BJ (cell line): ENCODE measurements around the gene OPCML. TPM values are rescaled to one million over a fixed set of nuclear protein-coding genes. Genes with fewer than 3 reads are reported as not detected.

Experiments used
- CTCF ChIA-PET: fragments of 350-600 bp; formaldehyde crosslinking; extraction: SDS; loops from one replicate; lab custom pipeline; 2021; ENCODE audit warnings: antibody characterized with exemption, inconsistent platforms; lab: Yijun Ruan, JAX
- POLR2A ChIA-PET: fragments of 300-600 bp; sonication (Branson Sonifier 250); formaldehyde crosslinking; extraction: SDS; loops from one replicate; lab custom pipeline; 2021; ENCODE audit warnings: antibody characterized with exemption; lab: Charles Lee
- DNase-seq: peaks from one replicate; pipeline ENCODE4 v3.0.0-alpha.2; 2011; ENCODE audit warnings: low read depth
- H3K27me3 ChIP-seq: 2 replicates; pipeline ENCODE4 v1.6.0; 2011; ENCODE audit warnings: low read length; ENCODE audit not compliant: control insufficient read depth, insufficient read depth
- H3K36me3 ChIP-seq: 2 replicates; pipeline ENCODE4 v1.5.1; 2011; ENCODE audit warnings: low read length; ENCODE audit not compliant: control insufficient read depth, insufficient read depth
- H3K4me3 ChIP-seq: 2 replicates; pipeline ENCODE4 v1.5.1; 2011; ENCODE audit warnings: low read depth, mild to moderate bottlenecking, control low read depth, low read length
- polyA plus RNA-seq: library from polyadenylated mRNA; depleted of rRNA; stranded (reverse); fragments of >200 nt; gene quantifications from 2 replicates; pipeline ENCODE4 v1.2.3, GENCODE V29; 2011
- TF ChIP-seq, protein P1 (sequence below): IDR thresholded peaks from 2 replicates; pipeline ENCODE4 v1.5.1; 2011; ENCODE audit warnings: low read depth, mild to moderate bottlenecking, control low read depth, inconsistent platforms, low read length, moderate library complexity; ENCODE audit not compliant: insufficient read depth

The OPCML gene
- polyA plus RNA-seq, 1 experiment: 2.0 TPM

DNA sequence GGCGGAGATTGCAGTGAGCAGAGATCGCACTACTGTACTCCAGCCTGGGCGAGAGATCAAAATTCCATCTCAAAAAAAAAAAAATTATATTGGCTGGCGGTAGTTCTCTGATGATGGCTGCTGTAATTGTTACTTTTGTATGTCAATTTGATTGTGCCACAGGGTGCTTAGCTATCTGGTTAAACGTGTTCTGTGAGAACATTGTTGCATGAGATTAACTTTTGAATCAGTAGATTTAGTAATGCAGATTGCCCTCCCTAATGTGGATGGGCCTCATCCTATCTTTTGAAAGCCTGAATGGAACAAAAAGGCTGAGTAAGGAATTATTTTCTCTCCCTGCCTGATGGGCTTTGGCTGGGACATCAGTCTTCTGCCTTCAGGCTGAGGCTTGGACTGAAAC lies 654.2 kb downstream of the OPCML start:
- Histone ChIP-seq H3K27me3 (no peaks in the 10 kb centered on the region), H3K36me3 (no peaks in the 10 kb centered on the region), H3K4me3 (no peak overlapping the region)
- CTCF ChIA-PET: interaction anchor here (1.1 kb wide), 1 partner anchor 8 kb away, joined by 6 read pairs; no protein-coding TSS in a partner anchor
- TF ChIP-seq, protein P1, sequence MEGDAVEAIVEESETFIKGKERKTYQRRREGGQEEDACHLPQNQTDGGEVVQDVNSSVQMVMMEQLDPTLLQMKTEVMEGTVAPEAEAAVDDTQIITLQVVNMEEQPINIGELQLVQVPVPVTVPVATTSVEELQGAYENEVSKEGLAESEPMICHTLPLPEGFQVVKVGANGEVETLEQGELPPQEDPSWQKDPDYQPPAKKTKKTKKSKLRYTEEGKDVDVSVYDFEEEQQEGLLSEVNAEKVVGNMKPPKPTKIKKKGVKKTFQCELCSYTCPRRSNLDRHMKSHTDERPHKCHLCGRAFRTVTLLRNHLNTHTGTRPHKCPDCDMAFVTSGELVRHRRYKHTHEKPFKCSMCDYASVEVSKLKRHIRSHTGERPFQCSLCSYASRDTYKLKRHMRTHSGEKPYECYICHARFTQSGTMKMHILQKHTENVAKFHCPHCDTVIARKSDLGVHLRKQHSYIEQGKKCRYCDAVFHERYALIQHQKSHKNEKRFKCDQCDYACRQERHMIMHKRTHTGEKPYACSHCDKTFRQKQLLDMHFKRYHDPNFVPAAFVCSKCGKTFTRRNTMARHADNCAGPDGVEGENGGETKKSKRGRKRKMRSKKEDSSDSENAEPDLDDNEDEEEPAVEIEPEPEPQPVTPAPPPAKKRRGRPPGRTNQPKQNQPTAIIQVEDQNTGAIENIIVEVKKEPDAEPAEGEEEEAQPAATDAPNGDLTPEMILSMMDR: no peak
- DNase-seq: no peak
- POLR2A ChIA-PET: no interaction called here

DNA sequence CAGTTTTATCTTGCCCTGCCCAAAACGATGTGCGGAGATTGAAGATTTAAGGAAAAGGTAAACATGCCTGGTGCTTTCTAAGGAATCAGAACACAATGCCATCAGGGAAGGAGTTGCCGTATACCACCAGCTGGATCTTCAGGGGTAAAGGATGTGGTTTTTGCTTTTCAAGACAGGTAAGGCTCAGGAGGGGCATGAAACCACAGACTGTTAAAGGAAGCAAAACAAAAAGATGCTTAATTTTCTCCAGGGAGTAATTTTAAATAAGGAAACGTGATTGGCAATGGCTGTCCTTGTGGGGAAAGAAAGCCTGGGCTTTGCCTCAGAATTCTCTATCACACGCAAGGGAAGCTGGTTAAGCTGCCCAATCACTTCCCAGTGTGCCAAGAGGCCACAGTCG lies 655.6 kb downstream of the OPCML start:
- Histone ChIP-seq H3K4me3 (no peak overlapping the region), H3K36me3 (no peaks in the 10 kb centered on the region), H3K27me3 (no peaks in the 10 kb centered on the region)
- TF ChIP-seq, protein P1: no peak
- no peak for DNase-seq
- ChIA-PET CTCF (no interaction called here), POLR2A (no interaction called here)

DNA sequence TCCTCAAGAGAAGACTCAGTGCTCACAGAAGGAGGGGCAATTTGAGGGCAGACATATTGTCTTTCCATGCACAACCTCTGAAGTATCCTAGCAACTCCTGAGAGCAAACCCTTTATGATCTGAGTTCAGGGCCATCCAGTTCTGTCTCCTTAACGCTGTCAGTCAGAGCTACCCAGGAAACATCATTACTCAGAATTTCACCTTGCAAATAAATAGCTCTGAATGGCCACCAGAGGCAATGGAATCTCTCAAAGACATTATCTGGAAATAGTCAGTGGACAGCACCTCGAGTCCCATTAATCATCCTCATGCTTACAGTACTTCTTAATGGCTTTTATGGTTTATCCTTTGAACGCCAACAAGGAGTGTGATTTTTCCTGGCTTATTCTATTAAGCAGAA lies 656.1 kb downstream of the OPCML start:
- no peak for DNase-seq
- ChIA-PET CTCF (no interaction called here), POLR2A (no interaction called here)
- TF ChIP-seq, protein P1: no peak
- Histone ChIP-seq H3K27me3 (no peaks in the 10 kb centered on the region), H3K4me3 (no peak overlapping the region), H3K36me3 (no peaks in the 10 kb centered on the region)

DNA sequence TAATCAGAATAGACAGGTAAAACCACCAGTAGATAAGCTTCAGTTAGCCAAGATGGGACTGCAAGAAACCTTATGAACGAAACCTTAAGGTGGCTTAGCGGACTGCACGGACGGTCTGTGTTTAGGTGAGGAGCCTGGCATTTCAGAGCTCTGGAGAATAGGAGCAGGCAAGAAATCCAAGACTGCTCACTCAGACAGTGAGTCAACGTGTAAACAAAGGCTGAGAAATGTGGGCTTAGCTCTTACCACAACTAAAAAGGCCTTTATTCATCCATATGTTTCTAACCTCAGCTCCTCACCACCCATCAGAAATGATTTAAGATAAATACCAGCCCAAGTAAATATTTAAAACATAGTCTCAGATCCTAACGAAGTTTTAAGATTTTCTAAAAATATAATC lies 657.7 kb downstream of the OPCML start:
- TF ChIP-seq, protein P1: no peak
- Histone ChIP-seq H3K4me3 (no peak overlapping the region), H3K27me3 (no peaks in the 10 kb centered on the region), H3K36me3 (no peaks in the 10 kb centered on the region)
- CTCF ChIA-PET: interaction anchor here (1.0 kb wide), 1 partner anchor 66 kb away, joined by 6 read pairs; no protein-coding TSS in a partner anchor
- peak; percentile 16 for DNase-seq
- POLR2A ChIA-PET: interaction anchor here (0.8 kb wide), 1 partner anchor 148 kb away, joined by 6 read pairs; no protein-coding TSS in a partner anchor

DNA sequence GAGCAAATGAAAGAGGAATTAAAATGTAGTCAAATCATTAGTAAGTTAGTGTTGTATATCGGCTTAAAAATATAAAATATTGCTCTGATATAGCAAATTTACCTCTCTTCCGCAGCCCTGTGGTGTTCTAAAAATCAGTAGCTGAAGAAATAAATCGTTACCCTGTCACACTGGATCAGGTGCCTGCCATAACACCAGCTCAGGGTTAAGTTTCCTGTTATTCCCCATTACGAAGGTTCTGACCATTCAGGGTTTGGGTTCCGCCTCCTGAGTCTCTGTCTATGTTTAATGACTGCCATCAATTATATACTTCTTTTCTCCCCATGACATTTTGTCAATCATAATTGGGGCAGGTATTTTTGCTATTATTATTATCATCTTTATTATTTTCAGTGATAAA lies 658.5 kb downstream of the OPCML start:
- H3K27me3 ChIP-seq: no peaks in the 10 kb centered on the region
- CTCF ChIA-PET: interaction anchor here (0.6 to 1.1 kb wide), 2 partner anchors 46 to 108 kb away, joined by 3 to 5 read pairs; no protein-coding TSS in a partner anchor
- no peak for DNase-seq
- no peaks in the 10 kb centered on the region for H3K36me3 ChIP-seq
- POLR2A ChIA-PET: no interaction called here
- H3K4me3 ChIP-seq: no peak overlapping the region
- TF ChIP-seq, protein P1: no peak
